Measurements from ENCODE around the gene C11orf97.

C11orf97 gene

GRCh38 chr11:94543695-94544645, 31.7 kb downstream of the C11orf97 start, which contains the start of gene FUT4 (continued):
- TF ChIP-seq KLF1 (tag by site-specific recombination; IDR thresholded peaks at IDR 0.05) (peak; percentile 94), ZNF585B (tag by site-specific recombination; IDR thresholded peaks at IDR 0.05) (no peak), ZNF514 (tag by site-specific recombination; IDR thresholded peaks at IDR 0.05) (no peak), ZNF23 (tag by site-specific recombination; IDR thresholded peaks at IDR 0.05; ENCODE audit: borderline replicate concordance) (no peak), YY1 (tag by site-specific recombination; IDR thresholded peaks at IDR 0.05) (peak; percentile 34; the same call in 1 of the 2 replicates), ZSCAN30 (tag by site-specific recombination; IDR thresholded peaks at IDR 0.05) (peak; percentile 48; the same call in 1 of the 2 replicates), KLF16 (tag by site-specific recombination; IDR thresholded peaks at IDR 0.05) (peak; percentile 83), ZFP41 (tag by site-specific recombination; IDR thresholded peaks at IDR 0.05; ENCODE audit: borderline replicate concordance) (no peak), KLF8 (tag by site-specific recombination; IDR thresholded peaks at IDR 0.05) (peak; percentile 92), ZBTB17 (tag by site-specific recombination; IDR thresholded peaks at IDR 0.05) (peak; percentile 95), ZNF449 (tag by site-specific recombination; IDR thresholded peaks at IDR 0.05) (peak; percentile 98), HOXC10 (CRISPR knock-in tag; IDR thresholded peaks at IDR 0.05) (no peak), ZNF843 (tag by site-specific recombination; IDR thresholded peaks at IDR 0.05) (0 out of 2 replicates have a peak, but pooled peaks have one; percentile 46), ELK4 (IDR thresholded peaks at IDR 0.05; ENCODE audit: borderline replicate concordance, low read depth, low read length) (peak; percentile 40; the same call in 1 of the 2 replicates), GLIS1 (tag by site-specific recombination; IDR thresholded peaks at IDR 0.05) (peak; percentile 37; the same call in 1 of the 2 replicates), FEZF1 (tag by site-specific recombination; IDR thresholded peaks at IDR 0.05) (no peak), ZNF148 (tag by site-specific recombination; IDR thresholded peaks at IDR 0.05; ENCODE audit: borderline replicate concordance) (no peak)

GRCh38 chr11:94544646-94545263, 32.5 kb downstream of the C11orf97 start:
- Histone ChIP-seq H3K36me3 (ENCODE audit: control insufficient read depth in 2 of 2, insufficient read depth in 1 of 2, low read length in 2 of 2) (no peaks in the 10 kb centered on the region), H3K27ac (ENCODE audit: extremely low read depth, low read depth, low read length) (peak overlapping the region; percentile 91; the same call in 1 of the 2 replicates), H3K4me3 (ENCODE audit: low read depth, low read length) (peak overlapping the region; percentile 54), H3K9me3 (ENCODE audit: control insufficient read depth, insufficient read depth, low read depth, low read length) (no peaks in the 10 kb centered on the region), H3K4me1 (ENCODE audit: control insufficient read depth, insufficient read depth, low read length) (no peaks in the 10 kb centered on the region)
- TF ChIP-seq ZNF202 (tag by site-specific recombination; IDR thresholded peaks at IDR 0.05; ENCODE audit: borderline replicate concordance): peak; percentile 55; the same call in 1 of the 2 replicates
- no peak for TF ChIP-seq ELK4 (IDR thresholded peaks at IDR 0.05; ENCODE audit: borderline replicate concordance, low read depth, low read length)
- CTCF ChIA-PET: interaction anchor here (0.8 to 1.4 kb wide), 2 partner anchors 11 to 218 kb away, joined by 3 to 4 read pairs; no protein-coding TSS in a partner anchor
- POLR2A ChIA-PET: interaction anchor here (1.0 to 1.5 kb wide), 6 partner anchors 10 to 609 kb away, joined by 3 to 6 read pairs (median 4); partner anchors contain the start of genes ANKRD49 and MRE11
